ENCODE measurements around the gene MAST2. TPM values are rescaled to one million over a fixed set of nuclear protein-coding genes. Genes with fewer than 3 reads are reported as not detected.

The MAST2 gene
- total and polyA plus RNA-seq, 2 donors (not counting 3 experiments of a cell fraction or from before 2014, with no cell fraction given) = 25.0 to 41.2 TPM

DNA sequence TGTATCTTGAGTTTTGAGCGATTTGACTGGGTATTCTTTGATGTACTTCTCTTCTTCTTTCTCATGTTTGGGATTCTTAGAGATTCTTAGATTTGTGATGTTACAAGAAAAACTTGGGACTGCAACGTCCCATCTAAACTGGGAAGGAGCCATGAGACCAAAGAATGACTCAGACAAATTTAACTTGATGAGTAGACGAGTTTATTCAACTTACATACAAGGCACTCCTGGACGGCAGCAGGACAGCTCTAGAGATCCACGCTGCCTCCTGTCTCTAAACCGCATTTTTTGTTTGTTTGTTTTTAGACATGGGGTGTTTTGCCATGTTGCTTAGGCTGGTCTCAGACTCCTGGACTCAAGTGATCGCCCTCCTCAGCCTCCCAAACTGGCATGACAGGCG, 191.9 kb downstream of the MAST2 start:
- TF ChIP-seq POLR2AphosphoS5 (IDR thresholded peaks at IDR 0.05; ENCODE audit: insufficient read depth, low read depth, low read length) = no peak
- TF ChIP-seq, protein P1, sequence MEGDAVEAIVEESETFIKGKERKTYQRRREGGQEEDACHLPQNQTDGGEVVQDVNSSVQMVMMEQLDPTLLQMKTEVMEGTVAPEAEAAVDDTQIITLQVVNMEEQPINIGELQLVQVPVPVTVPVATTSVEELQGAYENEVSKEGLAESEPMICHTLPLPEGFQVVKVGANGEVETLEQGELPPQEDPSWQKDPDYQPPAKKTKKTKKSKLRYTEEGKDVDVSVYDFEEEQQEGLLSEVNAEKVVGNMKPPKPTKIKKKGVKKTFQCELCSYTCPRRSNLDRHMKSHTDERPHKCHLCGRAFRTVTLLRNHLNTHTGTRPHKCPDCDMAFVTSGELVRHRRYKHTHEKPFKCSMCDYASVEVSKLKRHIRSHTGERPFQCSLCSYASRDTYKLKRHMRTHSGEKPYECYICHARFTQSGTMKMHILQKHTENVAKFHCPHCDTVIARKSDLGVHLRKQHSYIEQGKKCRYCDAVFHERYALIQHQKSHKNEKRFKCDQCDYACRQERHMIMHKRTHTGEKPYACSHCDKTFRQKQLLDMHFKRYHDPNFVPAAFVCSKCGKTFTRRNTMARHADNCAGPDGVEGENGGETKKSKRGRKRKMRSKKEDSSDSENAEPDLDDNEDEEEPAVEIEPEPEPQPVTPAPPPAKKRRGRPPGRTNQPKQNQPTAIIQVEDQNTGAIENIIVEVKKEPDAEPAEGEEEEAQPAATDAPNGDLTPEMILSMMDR (IDR thresholded peaks at IDR 0.05; ENCODE audit: extremely low read depth in 1 of 2, insufficient read depth in 1 of 2, low read depth in 1 of 2, low read length in 2 of 2) = no peak
- TF ChIP-seq POLR2A (IDR thresholded peaks at IDR 0.05; ENCODE audit: low read depth, low read length) = no peak
- no peak for TF ChIP-seq MYC (IDR thresholded peaks at IDR 0.05; ENCODE audit: low read depth, low read length)
- TF ChIP-seq FOS (IDR thresholded peaks at IDR 0.05; ENCODE audit: borderline replicate concordance, insufficient read depth, low read length) = no peak
- TF ChIP-seq JUN (IDR thresholded peaks at IDR 0.05; ENCODE audit: borderline replicate concordance, insufficient read depth, insufficient read length, low read depth) = no peak
- no peak for TF ChIP-seq GATA2 (IDR thresholded peaks at IDR 0.05; ENCODE audit: insufficient read depth, insufficient read length, low read depth, low read length)
- TF ChIP-seq, protein P2, sequence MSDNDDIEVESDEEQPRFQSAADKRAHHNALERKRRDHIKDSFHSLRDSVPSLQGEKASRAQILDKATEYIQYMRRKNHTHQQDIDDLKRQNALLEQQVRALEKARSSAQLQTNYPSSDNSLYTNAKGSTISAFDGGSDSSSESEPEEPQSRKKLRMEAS (IDR thresholded peaks at IDR 0.05; ENCODE audit: insufficient read depth, insufficient read length) = no peak
- no peak for TF ChIP-seq EZH2 (IDR thresholded peaks at IDR 0.05; ENCODE audit: borderline replicate concordance, low read depth, low read length, severe bottlenecking)
- Histone ChIP-seq H3K27ac (ENCODE audit: insufficient read depth, low read depth, low read length) (no peak overlapping the region), H2AFZ (ENCODE audit: low read depth, low read length) (no peak overlapping the region), H3K9me3 (replicated peaks; ENCODE audit: control insufficient read depth, insufficient read depth, low read length) (no peaks in the 10 kb centered on the region), H3K4me3 (replicated peaks in 1 of 3; ENCODE audit: insufficient read depth in 1 of 3, low read depth in 1 of 3, low read length in 3 of 3) (no peak overlapping the region), H4K20me1 (replicated peaks; ENCODE audit: control insufficient read depth, extremely low read depth, insufficient read depth, low read length) (no peaks in the 10 kb centered on the region), H3K27me3 (ENCODE audit: control insufficient read depth in 2 of 2, insufficient read depth in 2 of 2, low read length in 2 of 2) (no peaks in the 10 kb centered on the region), H3K4me2 (ENCODE audit: insufficient read depth, low read length) (no peak overlapping the region), H3K9me1 (replicated peaks; ENCODE audit: control insufficient read depth, extremely low read depth, insufficient read depth, low read length) (no peaks in the 10 kb centered on the region), H3K36me3 (ENCODE audit: control insufficient read depth in 2 of 2, extremely low read depth in 1 of 2, insufficient read depth in 2 of 2, low read length in 2 of 2) (no peaks in the 10 kb centered on the region), H3K4me1 (ENCODE audit: control insufficient read depth, extremely low read depth, insufficient read depth, low read length) (no peaks in the 10 kb centered on the region), H3K79me2 (ENCODE audit: control insufficient read depth, insufficient read depth, low read length) (no peaks in the 10 kb centered on the region), H3K9ac (replicated peaks; ENCODE audit: extremely low read depth, insufficient read depth, low read length) (no peak overlapping the region)
- dilution Hi-C loops (cut with MboI; ENCODE audit: extremely low pct_ligation_motif_present, low sequenced_read_pairs) (no loop called here), intact Hi-C loops (cut with micrococcal nuclease) (no loop called here)
- no peak for DNase-seq (ENCODE audit: low read depth, low spot score)
- POLR2A ChIA-PET = no interaction called here
- no TSS peak for BruUV-seq (replicated peaks)
- CTCF ChIA-PET = interaction anchor here (1.5 kb wide), 1 partner anchor 9 kb away, joined by 4 read pairs; no protein-coding TSS in a partner anchor
- no peak for FAIRE-seq

All from endothelial cell of umbilical vein (primary cell).